ENCODE results near the gene KLF15.

- TF ChIP-seq REST (IDR thresholded peaks at IDR 0.05; ENCODE audit: insufficient read depth in 1 of 2, low read depth in 2 of 2, low read length in 2 of 2) (no peak), TAF1 (IDR thresholded peaks at IDR 0.05; ENCODE audit: borderline replicate concordance, insufficient read depth, low read length) (no peak), POLR2AphosphoS5 (IDR thresholded peaks at IDR 0.05; ENCODE audit: low read depth, low read length) (no peak), SIN3A (IDR thresholded peaks at IDR 0.05; ENCODE audit: borderline replicate concordance, insufficient read depth, low read length) (no peak)
Measured at GRCh38 chr3:126349071-126349470, 8.1 kb downstream of the KLF15 start.

All from PFSK-1 (cell line).